Hepatocyte (in vitro differentiated cells): ENCODE data around the gene KCNK18. TPM values are rescaled to one million over a fixed set of nuclear protein-coding genes. Genes with fewer than 3 reads are reported as not detected.

Experiments
- DNase-seq: peaks from one replicate; pipeline ENCODE4 v3.0.0-alpha.2; 2016; ENCODE audit warnings: low spot score
- H2AFZ ChIP-seq: fragments of 200-600 bp; sonication (generic); 2 replicates; pipeline ENCODE4 v1.6.0; 2016; ENCODE audit warnings: antibody characterized with exemption, mild to moderate bottlenecking
- H3K27ac ChIP-seq: fragments of 200-600 bp; sonication (generic); 2 replicates; pipeline ENCODE4 v1.5.1; 2016; ENCODE audit warnings: mild to moderate bottlenecking
- H3K27me3 ChIP-seq: fragments of 200-600 bp; sonication (generic); 2 replicates; pipeline ENCODE4 v1.6.1; 2016
- H3K36me3 ChIP-seq: fragments of 200-600 bp; sonication (generic); replicated peaks from 2 replicates; pipeline ENCODE4 v1.5.1; 2016; ENCODE audit warnings: low read depth; ENCODE audit not compliant: insufficient read depth
- H3K4me1 ChIP-seq: fragments of 200-600 bp; sonication (generic); 2 replicates; pipeline ENCODE4 v1.5.1; 2016; ENCODE audit warnings: mild to moderate bottlenecking, moderate library complexity; ENCODE audit not compliant: insufficient read depth
- H3K4me2 ChIP-seq: fragments of 200-600 bp; sonication (generic); 2 replicates; pipeline ENCODE4 v1.6.0; 2016
- H3K4me3 ChIP-seq: fragments of 200-600 bp; sonication (generic); 2 replicates; pipeline ENCODE4 v1.5.1; 2016; ENCODE audit warnings: mild to moderate bottlenecking
- H3K79me2 ChIP-seq: fragments of 200-600 bp; sonication (generic); 2 replicates; pipeline ENCODE4 v1.6.0; 2017; ENCODE audit warnings: mild to moderate bottlenecking
- H3K9me2 ChIP-seq: fragments of 200-600 bp; sonication (generic); replicated peaks from 2 replicates; pipeline ENCODE4 v1.6.0; 2017; ENCODE audit warnings: mild to moderate bottlenecking; ENCODE audit not compliant: insufficient read depth
- H3K9me3 ChIP-seq: fragments of 200-600 bp; sonication (generic); 2 replicates; pipeline ENCODE4 v1.5.1; 2016; ENCODE audit warnings: low read depth, mild to moderate bottlenecking
- H4K20me1 ChIP-seq: fragments of 200-600 bp; sonication (generic); 2 replicates; pipeline ENCODE4 v1.6.0; 2016; ENCODE audit warnings: mild to moderate bottlenecking; ENCODE audit not compliant: insufficient read depth, poor library complexity, severe bottlenecking
- CTCF ChIP-seq: fragments of 200-600 bp; sonication (generic); IDR thresholded peaks from 2 replicates; pipeline ENCODE4 v1.5.1; 2016; ENCODE audit warnings: antibody characterized with exemption, mild to moderate bottlenecking; ENCODE audit not compliant: poor library complexity
- EZH2 ChIP-seq: fragments of 200-600 bp; sonication (generic); IDR thresholded peaks from 2 replicates; pipeline ENCODE4 v1.6.1; 2016; ENCODE audit warnings: antibody characterized with exemption, mild to moderate bottlenecking, borderline replicate concordance
- EZH2phosphoT487 ChIP-seq: fragments of 200-600 bp; sonication (generic); IDR thresholded peaks from one replicate; pipeline ENCODE4 v1.6.1; 2018; ENCODE audit warnings: antibody characterized with exemption, mild to moderate bottlenecking, low read depth, moderate library complexity; ENCODE audit not compliant: unreplicated experiment, severe bottlenecking
- WGBS: methylation state at CpG from one replicate; pipeline ENCODE4 v1.1.6; 2016; ENCODE audit warnings: low lambda C conversion rate; ENCODE audit errors: missing lambda C conversion rate; 5-methylcytosine and 5-hydroxymethylcytosine counted together
- polyA plus RNA-seq: library from polyadenylated mRNA; unstranded; fragments of >200 nt; fragmentation: Nextera tagmentation; extraction: Ambion mirVana; gene quantifications from 2 replicates; pipeline ENCODE4 v1.2.1, GENCODE V29; 2016
- total RNA-seq: library from RNA; depleted of rRNA; stranded (reverse); fragments of >200 nt; gene quantifications from 2 replicates; pipeline ENCODE4 v1.2.3, GENCODE V29; 2014

KCNK18 gene
- total and polyA plus RNA-seq, 2 experiments from 2014 or later = not detected

GRCh38 chr10:117204316-117204715 lies 7.0 kb downstream of the KCNK18 start:
- Histone ChIP-seq H3K79me2 (no peaks in the 10 kb centered on the region), H3K27ac (no peak overlapping the region), H2AFZ (no peak overlapping the region), H3K4me1 (no peaks in the 10 kb centered on the region), H3K9me2 (no peaks in the 10 kb centered on the region), H3K4me2 (no peak overlapping the region), H3K4me3 (no peak overlapping the region), H3K9me3 (no peaks in the 10 kb centered on the region), H4K20me1 (no peaks in the 10 kb centered on the region), H3K36me3 (no peaks in the 10 kb centered on the region), H3K27me3 (peaks cover 3% of the 10 kb centered on the region)
- DNase-seq = no peak
- no peak for TF ChIP-seq EZH2phosphoT487
- TF ChIP-seq EZH2 = no peak
- no peak for TF ChIP-seq CTCF
- WGBS = 70% methylated on average over 2 of the region's 2 CpGs

GRCh38 chr10:117212176-117212575 lies 14.9 kb downstream of the KCNK18 start:
- H3K36me3 ChIP-seq = no peaks in the 10 kb centered on the region
- no peak overlapping the region for H3K27ac ChIP-seq
- WGBS = 73% methylated on average over 1 of the region's 1 CpG
- DNase-seq = no peak
- peaks cover 21% of the 10 kb centered on the region for H3K27me3 ChIP-seq
- H3K9me2 ChIP-seq = no peaks in the 10 kb centered on the region
- H3K4me2 ChIP-seq = no peak overlapping the region
- no peaks in the 10 kb centered on the region for H3K79me2 ChIP-seq
- H3K4me1 ChIP-seq = peaks cover 4% of the 10 kb centered on the region
- H2AFZ ChIP-seq = no peak overlapping the region
- no peaks in the 10 kb centered on the region for H3K9me3 ChIP-seq
- TF ChIP-seq EZH2phosphoT487 (no peak), EZH2 (no peak), CTCF (no peak)
- no peaks in the 10 kb centered on the region for H4K20me1 ChIP-seq
- H3K4me3 ChIP-seq = no peak overlapping the region

GRCh38 chr10:117214401-117214800 lies 17.1 kb downstream of the KCNK18 start:
- Histone ChIP-seq H3K9me3 (no peaks in the 10 kb centered on the region), H4K20me1 (no peaks in the 10 kb centered on the region), H3K4me2 (no peak overlapping the region), H3K27ac (no peak overlapping the region), H3K9me2 (no peaks in the 10 kb centered on the region), H2AFZ (no peak overlapping the region), H3K79me2 (no peaks in the 10 kb centered on the region), H3K4me1 (peaks cover 4% of the 10 kb centered on the region), H3K27me3 (peaks cover 29% of the 10 kb centered on the region), H3K4me3 (no peak overlapping the region), H3K36me3 (no peaks in the 10 kb centered on the region)
- WGBS = 86% methylated on average over 1 of the region's 1 CpG
- TF ChIP-seq CTCF = no peak
- no peak for TF ChIP-seq EZH2phosphoT487
- no peak for TF ChIP-seq EZH2
- no peak for DNase-seq

GRCh38 chr10:117215079-117215478 lies 17.8 kb downstream of the KCNK18 start:
- Histone ChIP-seq H3K36me3 (no peaks in the 10 kb centered on the region), H3K27ac (no peak overlapping the region), H3K4me1 (peaks cover 4% of the 10 kb centered on the region), H3K9me3 (no peaks in the 10 kb centered on the region), H3K4me2 (no peak overlapping the region), H3K79me2 (no peaks in the 10 kb centered on the region), H4K20me1 (no peaks in the 10 kb centered on the region), H3K27me3 (peaks cover 29% of the 10 kb centered on the region), H2AFZ (no peak overlapping the region), H3K4me3 (no peak overlapping the region), H3K9me2 (no peaks in the 10 kb centered on the region)
- DNase-seq = no peak
- 100% methylated on average over 2 of the region's 2 CpGs for WGBS
- TF ChIP-seq CTCF (no peak), EZH2 (no peak), EZH2phosphoT487 (no peak)
